MV-4-11 (cell line): ENCODE measurements around the gene SRSF7.

Experiments
- DNase-seq: peaks from one replicate; lab custom pipeline; 2025; lab: John Stamatoyannopoulos, UW

The SRSF7 gene

DNA sequence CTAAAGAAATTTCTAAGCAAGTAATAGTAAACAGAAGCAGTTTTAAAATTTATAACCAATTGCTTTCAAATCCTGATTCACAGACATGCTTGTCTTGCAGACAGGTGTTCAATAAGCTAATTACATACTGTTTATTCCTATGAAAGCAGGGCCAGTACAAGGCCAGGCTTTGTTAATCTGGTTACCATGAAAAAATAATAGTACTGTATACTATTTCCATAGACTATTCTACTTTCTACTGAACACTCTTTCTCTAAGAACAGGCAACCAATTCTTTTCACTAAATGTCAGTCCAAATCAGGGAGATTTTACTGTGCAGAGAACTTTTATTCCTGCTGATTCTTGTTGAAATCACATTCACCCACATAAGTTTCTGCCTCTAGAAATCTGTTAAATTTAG is 2.9 kb upstream of the SRSF7 start:
- no peak for DNase-seq

DNA sequence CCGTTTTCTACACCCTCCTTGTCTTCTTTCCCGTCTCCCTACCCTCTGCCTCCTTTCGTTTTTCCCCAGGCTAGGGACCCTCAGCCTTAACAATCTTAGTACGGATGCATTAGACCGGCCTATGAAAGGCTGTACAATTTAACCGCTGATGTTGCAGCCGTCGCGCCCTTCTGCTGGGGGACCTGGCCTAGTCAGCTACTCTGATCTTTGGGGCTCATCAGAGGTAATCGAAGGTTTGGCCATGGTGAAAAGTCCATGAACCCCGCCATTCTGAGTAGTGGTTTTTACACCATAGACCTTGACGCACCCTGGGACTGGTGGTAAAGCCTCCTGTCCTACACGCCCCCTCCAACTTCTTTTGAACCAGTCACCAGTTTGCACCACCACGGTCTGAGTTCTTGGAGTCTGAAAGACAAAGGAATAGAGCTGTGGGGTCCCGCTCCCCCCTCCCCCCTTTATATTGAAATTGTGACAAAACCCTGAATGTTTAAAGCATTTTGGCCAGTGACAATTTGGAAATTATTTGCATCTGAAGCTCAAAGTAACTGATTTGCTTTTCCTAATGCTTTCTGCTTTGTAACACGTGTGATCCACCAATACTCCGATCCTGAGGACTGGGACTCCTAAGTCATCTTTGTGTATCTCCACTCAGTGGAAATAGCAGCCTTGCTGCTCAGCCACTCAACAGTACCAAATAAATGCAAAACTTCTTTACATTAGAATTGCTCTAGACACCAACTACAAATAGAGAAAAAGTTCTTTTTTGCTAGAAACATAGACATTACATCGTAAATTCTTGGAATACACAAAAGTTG is 642 bp upstream of the SRSF7 start:
- DNase-seq: peak; percentile 29

DNA sequence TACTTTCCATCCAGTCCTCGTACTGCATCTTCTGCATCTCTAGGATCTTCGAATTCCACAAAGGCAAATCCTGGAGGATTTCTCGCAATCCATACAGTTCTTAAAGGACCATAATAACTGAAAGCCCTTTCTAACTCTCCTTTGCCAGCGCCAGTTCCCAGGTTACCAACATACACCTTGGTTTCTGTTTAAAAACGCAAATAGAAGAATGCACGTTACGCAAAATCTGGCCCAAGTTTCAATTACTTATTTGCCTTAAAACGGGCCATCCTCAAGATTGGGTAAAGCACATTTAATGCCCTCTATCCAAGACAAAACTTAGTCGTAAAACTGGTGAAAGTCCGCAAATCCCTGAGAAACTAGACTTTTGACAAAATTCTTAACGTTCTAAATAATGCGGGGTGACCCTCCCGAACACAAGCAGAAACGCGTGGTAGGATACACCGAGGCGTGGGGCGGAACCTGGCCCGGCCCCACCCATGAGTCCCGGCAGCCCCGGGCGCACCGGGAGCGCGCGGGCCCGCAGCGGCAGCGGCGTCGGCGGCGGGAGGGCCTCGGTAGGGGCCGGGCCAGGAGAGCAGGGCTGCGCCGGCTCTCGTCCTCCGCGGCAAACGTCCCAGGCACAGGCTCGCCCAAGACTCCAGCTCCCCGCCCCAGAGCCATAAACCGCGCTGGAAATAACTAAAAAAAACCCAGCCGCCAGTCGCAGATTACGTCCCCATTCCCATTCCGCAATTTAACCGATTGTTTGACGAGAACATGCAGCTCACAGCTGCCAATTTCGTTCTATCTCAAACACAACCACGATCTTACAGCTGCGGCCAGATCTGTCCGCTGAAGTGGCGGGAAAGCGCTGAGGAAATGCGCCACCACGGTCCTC is 910 bp downstream of the SRSF7 start:
- DNase-seq: peak; percentile 28

DNA sequence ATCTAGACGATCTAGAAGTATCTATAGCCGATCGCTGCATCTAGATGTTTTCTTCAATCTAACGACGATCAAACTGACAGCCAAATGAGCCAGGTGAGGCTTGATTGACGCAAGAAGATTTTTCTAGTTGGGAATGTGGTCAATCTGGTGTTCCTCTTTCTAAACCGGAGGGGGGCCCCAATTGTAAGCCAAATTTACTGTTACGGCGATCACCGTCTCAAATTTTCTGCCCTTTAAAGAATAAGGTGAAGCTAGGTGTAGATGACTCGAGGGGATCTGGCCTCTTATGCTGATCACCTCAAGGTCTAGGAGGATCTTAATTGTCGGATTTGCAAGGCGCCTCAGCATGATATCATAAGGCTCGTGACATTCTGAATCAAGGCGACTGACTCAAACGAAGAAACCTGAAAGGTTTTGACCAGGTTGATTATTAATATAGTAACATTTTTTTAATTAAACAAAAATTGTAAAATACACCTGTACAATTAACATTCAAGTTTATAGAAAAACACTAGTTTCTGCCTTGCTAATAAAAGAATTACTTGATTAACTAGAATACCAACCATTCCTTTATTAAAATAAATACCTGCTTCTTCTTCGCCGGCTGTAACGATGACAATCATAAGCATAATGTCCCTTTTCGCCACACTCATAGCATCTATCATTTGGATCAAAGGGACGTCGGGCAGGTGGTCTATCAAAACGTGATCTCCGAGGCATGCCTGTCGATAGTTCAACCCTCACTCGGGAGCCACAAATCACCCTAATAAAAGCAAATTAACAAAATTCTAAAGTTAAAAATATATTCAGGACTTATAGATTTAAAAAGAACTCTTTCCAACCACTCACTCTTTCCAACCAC is 2.0 kb downstream of the SRSF7 start:
- no peak for DNase-seq

DNA sequence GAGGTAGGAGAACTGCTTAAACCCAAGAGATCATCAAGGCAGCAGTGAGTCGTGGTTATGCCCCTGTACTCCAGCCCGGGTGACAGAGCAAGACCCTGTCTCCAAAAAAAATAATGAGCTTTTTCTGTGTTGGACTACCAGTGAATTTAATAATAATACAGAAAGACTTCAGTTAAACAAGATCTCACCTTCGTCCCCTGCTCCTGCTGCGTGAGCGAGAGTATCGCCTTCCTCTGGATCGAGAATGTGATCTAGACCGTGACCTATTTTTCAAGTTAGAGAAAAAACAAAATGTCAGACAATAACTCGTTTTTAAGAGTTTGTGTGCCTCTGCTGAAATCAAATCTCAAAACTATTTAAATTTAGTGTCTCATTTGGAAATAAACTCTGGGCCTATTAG is 2.8 kb downstream of the SRSF7 start:
- DNase-seq: no peak

DNA sequence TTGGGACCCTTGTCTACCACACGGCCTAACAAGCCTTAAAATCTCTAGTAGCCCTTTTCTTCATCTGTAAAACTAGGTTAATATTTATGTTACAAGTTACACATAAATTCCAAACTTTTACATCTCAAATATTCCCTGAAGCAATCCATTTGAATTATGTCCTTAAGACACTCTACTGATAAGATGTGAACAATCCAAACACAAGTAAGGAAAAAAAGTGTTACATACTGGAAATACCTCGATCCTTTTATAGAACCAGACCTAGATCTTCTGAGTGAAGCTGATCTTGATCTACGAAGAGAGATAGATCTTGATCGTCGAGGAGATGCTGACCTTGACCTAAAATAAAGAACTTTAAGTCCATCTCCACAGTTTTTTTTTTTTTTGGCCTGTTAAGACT is 3.3 kb downstream of the SRSF7 start:
- no peak for DNase-seq

DNA sequence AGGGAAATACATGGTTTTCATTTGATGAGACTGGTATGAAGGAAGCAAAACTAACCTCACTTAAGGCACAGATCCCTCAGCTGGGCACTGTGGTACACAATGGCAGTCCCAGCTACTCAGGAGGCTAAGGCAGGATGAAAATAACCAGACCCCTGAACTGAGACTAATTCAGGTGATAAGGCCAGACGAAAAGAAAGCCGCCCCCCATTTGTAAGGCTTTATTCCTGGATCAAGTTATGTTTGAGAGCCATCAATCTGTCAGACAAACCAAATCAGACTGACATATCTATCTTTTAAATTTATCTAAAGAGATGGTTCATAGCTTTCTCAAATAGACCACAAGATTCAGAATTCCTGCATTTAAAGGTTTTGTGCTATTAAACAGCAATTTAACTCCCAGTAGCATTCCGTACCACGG is 4.1 kb downstream of the SRSF7 start:
- DNase-seq: no peak

DNA sequence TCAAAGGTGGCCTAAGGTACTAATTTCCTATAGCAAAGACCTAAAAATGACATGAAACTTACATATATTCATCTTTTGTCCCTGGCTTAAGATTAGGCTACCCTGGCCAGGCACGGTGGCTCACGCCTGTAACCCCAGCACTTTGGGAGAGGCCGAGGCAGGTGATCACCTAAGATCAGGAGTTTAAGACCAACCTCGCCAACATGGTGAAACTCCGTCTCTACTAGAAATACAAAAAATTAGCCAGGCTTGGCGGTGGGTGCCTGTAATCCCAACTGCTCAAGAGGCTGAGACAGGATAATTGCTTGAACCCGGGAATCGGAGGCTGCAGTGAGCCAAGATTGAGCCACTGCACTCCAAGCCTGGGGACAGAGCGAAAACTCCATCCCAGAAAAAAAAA is 5.9 kb downstream of the SRSF7 start:
- DNase-seq: no peak

DNA sequence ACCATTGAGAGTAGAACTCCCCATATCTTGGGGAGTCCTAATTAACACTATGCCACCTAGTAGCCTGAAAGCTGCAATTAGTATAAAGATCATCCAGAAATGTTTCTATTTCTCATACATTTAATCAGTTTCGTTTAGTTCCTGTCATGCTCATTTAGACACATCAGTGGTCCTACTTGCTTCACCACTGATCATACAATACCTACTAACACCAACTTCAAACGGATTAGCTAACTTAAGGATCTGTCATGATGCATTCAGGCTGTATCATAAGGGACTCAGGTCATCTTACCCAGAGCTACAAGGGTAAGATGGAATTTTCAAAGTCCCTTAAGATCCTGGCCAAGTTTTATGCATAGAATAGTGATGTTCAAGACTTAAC is 6.8 kb downstream of the SRSF7 start:
- DNase-seq: no peak

DNA sequence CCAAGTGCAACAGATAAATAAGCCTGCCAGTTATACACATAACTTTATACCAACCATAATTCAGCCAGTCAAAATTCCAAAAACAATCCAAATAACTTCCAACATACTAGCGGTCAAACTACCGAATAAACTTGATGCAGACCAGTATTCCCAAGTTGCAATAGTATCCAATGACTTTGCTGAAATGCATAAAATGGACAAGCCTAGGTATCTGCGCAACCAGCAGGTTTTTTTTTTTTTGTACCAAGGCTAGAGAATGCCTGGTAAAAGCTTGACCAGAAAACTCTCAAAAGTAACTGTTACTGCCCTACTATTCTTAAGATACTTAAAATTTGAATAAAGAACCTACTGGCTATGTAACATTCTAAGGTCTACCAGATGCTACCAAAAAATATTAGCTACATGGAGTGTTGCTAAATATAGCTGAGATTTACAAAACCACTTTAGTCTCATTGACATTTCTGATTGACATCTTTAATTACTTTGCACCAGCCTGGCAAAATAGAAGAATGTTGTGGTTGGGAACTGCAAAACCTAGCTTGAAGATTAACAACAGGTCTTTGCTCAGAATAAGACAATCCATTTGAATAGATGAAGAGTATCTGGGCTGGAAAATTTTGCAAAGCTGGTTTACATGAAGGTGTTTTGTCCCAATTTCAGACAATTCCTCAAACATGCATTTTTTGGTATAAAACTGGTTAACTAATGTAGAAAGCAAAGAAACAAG is 7.3 kb downstream of the SRSF7 start:
- no peak for DNase-seq

DNA sequence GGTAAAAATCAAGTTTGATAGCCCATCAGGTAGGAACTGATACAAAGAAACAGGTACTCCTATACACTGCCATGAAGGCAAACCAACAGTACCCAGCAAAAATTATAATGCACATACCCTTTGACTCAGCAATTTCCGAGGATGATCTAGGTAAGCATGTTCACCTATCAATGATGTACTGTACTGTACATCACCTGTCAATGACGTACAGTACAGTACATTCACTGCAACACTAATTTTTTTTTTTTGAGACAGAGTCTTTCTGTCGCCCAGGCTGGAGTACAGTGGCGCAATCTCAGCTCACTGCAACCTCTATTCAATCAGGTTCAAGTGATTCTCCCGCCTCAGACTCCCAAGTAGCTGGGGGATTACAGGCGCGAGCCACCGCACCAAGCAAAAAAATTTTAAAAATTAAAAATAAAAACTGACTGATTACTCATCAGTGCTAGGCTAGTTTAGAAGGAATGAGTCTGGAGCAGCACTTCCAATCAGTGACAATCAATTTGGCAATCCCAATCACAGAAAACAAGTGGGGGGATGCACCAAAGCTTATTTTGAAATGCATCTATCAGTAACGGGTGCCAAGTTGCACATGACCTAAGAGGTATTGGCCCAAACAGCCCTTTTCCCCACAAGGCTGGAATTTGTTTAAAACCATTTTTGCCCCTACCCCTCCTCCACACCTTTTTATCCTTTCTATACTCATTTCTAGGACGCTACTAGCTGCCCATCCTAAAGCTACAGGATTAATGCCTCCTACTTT is 8.2 kb downstream of the SRSF7 start:
- no peak for DNase-seq

DNA sequence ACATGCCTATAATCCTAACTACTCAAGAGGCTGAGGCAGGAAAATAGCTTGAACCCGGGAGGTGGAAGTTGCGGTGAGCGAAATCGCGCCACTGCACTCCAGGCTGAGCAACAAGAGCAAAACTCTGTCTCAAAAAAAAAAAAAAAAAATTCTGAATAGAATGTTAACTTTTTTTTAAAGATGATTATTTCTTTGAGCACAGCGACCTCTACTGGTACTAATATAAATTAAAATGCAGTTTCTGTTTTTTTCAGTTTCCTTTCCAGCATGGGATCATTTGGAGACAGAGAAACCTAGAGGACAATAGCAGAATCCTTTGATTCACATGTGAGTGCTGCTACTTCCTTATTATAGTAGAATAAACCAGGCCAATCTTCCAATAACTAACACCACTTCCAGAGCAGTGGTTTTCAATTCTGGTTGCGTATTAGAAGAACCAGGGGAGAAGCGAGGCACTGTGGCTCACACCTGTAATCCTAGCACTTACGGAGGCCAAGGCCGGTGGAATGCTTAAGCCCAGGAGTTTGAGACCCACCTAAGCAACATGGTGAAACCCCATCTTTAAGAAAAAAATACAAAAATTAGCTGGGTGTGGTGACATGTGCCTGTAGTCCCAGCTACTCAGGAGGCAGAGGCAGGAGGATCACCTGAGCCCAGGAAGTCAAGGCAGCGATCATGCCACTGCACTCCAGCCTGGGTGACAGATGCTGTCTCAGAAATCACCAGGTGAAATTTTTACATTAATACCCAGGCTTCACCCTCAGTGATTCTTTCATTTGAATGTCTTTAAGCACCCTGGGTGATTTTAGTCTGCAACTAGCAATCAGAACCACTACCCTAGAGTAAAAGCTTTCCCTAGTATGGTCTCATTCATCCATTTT is 10.1 kb downstream of the SRSF7 start:
- peak; percentile 72 for DNase-seq

DNA sequence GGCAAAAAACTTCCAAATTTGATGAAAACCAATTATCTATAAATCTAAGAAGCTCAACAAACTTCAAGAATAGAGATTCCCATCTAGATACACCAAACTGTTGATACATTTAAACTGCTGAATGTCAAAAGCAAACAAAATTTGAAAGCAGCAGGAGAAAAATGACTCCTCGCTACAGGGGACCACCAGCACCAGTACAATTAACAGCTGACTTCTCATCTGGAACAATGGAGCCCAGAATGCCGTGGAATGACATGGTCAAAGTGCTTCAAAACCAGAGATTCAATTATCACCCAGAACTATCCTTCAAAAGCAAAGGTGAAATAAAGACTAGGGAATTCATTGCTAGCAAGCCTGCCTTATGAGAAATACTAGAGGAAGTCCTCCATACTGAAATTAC is 11.6 kb downstream of the SRSF7 start:
- DNase-seq: no peak

DNA sequence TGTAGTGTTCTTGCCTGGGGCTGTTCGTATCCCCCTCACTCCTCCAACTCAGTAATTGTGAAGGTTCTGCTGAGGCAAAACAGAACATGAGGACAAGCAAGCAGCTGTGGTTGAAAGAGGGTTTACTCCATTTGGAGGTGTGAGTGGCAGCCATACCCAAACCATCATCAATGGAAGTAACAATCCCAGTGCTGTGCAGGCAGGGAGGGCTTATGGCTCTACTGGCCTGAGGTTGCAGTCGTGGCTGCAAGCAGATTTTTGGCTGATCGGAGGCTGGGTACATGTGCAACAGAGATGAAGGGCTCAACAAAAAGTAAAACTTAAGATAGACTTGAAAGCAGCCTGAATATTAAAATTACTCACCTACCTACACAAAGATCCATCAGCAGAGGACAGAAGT is 13.2 kb downstream of the SRSF7 start:
- no peak for DNase-seq

DNA sequence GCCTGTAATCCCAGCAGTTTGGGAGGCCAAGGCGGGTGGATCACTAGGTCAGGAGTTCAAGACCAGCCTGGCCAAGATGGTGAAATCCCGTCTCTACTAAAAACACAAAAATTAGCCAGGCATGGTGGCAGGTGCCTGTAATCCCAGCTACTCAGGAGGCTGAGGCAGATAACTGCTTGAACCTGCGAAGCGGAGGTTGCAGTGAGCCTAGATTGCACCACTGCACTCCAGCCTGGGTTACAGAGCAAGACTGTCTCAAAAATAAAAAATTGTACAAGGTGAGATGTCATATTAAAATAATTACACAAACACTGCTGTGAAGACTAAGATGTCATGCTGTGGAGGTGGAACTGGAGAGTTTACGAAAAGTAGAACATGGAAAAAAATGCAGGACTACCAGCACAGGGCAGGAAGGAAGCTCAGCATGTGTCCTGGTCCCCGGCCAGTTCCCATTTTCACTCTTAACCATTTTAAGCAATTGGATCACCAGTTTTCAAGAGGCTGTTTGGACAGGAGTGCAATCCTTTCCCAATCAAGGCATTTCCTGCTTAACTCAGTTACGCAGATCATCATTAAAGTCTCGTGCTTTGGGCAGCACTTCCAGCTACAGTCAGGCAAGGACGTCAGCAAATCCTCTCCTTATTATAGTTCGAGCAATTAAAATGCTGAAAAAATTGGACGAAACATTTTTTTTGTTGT is 14.0 kb downstream of the SRSF7 start:
- peak; percentile 39 for DNase-seq

DNA sequence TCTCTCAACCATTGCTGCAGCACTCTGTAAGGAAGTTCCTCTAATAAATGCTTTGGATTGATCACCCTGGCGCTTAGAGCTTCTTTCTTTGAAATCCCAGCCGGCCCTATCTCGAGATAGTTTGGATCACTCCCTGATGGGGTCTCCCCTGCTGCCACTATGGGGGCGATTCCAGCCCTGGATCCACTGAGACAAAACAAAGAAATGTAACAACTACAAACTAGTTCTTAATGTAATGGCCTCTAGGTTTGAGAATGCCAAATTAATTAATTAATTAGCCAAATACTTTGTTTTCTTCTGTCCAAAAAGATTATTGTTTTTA is 15.2 kb downstream of the SRSF7 start:
- DNase-seq: no peak

DNA sequence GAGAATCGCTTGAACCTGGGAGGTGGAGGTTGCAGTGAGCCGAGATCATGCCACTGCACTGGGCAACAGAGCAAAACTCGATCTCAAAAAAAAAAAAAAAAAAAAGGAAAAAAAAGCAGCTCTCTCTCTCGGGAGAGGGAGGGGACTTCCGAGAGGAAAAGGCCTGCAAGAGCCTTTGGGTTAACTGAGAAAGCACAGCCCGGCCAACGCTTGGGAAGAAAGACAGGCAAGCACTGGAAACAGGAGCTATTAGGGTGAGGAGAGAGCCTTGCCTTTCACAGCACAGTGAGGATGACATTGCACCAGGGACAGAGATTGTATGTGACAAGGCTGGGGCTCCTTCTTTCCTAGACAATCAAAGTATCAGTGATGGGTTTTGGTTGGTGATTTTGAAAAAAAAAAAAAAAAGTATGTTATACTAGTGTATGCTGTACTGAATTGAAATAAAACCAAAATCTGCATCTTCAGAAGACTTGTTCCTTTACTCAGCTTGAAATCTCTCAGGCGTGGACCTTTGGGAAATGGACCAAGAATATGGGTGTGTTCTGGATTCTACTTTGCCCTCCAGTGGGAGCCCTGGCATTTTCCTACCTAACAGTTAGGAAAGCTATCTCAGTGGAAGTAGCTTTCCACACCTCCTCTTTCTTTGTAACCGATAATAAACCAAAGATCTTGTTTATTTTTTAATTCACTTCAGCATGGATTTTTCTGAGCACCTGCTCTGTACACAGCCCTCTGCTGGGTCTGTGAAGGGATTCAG is 16.7 kb downstream of the SRSF7 start:
- no peak for DNase-seq

DNA sequence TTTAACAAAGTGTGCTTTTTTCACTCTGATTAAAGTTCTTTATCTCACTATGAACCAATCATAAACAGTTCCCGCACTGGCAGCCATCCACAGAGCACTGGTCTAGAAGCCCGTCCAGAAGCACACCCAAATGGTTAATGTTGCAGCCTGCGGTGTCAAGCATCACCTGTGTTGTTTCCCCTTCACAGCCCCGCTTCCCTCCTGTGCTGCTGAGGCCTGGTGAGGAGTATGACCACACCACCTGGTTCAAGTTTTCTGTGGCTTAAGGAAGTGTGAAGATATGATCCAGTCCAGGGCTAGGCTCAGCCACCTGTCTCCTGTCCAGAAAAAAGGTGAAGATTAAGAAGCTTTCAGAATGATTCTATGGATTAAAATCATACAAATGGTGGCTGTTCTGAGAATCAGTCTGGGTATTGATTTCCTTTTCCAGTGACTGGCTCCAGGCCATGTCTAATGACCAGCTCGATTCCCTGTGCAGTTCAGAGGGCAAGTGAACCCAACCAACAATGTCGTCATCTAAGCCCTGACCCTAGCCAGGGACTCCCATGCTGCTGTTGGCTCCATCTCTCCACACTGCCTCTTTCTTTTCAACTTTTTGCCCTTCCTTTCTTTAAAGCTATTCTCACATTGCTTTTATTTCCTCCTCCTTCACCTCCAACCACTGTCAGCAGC is 17.7 kb downstream of the SRSF7 start:
- DNase-seq: no peak
